Subcutaneous abdominal adipose tissue (tissue), 5 donors: ENCODE results near the gene NINJ2.
"Not testable (repeated sequence)": the region's sequence is repeated elsewhere in the genome, so short reads cannot be mapped to it uniquely, and the experiment has no call there.

Source experiments
- H3K27ac ChIP-seq: one replicate; pipeline ENCODE4 v1.7.0; 2013; ENCODE audit warnings: low read depth, mild to moderate bottlenecking, inconsistent platforms, low read length, moderate library complexity
- H3K27me3 ChIP-seq, 5 donors: one replicate each; pipeline ENCODE4 v1.7.0; 2013; ENCODE audit warnings: low read length in 5 of 5, inconsistent platforms in 1 of 5; ENCODE audit not compliant: control insufficient read depth in 5 of 5, insufficient read depth in 4 of 5
- H3K36me3 ChIP-seq, 5 donors: one replicate each; pipeline ENCODE4 v1.7.0; 2013; ENCODE audit warnings: low read length in 5 of 5; ENCODE audit not compliant: control insufficient read depth in 5 of 5, insufficient read depth in 5 of 5
- H3K4me1 ChIP-seq, 5 donors: one replicate each; pipeline ENCODE4 v1.7.0; 2013; ENCODE audit warnings: low read length in 5 of 5, mild to moderate bottlenecking in 3 of 5, moderate library complexity in 1 of 5; ENCODE audit not compliant: control insufficient read depth in 5 of 5, insufficient read depth in 5 of 5
- H3K4me3 ChIP-seq, 5 donors: one replicate each; pipeline ENCODE4 v1.7.0; 2013; ENCODE audit warnings: low read length in 5 of 5, low read depth in 1 of 5
- H3K9ac ChIP-seq, 5 donors: one replicate each; pipeline ENCODE4 v1.7.0; 2013; ENCODE audit warnings: low read length in 5 of 5, mild to moderate bottlenecking in 4 of 5, moderate library complexity in 3 of 5
- H3K9me3 ChIP-seq, 5 donors: one replicate each; pipeline ENCODE4 v1.7.0; 2013; ENCODE audit warnings: low read length in 5 of 5; ENCODE audit not compliant: control insufficient read depth in 5 of 5
- donor health status: healthy.
- donor health status: healthy.
- donor health status: healthy.
- donor health status: healthy.
- donor health status: healthy.

Gene NINJ2

GRCh38 chr12:632102-632696 is 31.0 kb downstream of the NINJ2 start:
- Histone ChIP-seq H3K4me1 (peaks cover 7 to 50% (median 38%) of the 10 kb centered on the region in 5 donors), H3K9ac (peak overlapping the region in 3 of 5 donors; percentile 26 to 58 (median 32)), H3K27me3 (no peaks in the 10 kb centered on the region), H3K9me3 (no peaks in the 10 kb centered on the region), H3K36me3 (no peaks in the 10 kb centered on the region), H3K4me3 (peak overlapping the region in 3 of 5 donors; percentile 5 to 20 (median 19)), H3K27ac (peak overlapping the region; percentile 86)

GRCh38 chr12:630656-631632 is 32.3 kb downstream of the NINJ2 start:
- H3K27ac ChIP-seq: peak overlapping the region; percentile 86
- peak overlapping the region in 2 of 5 donors; percentile 68 to 69 for H3K9ac ChIP-seq
- no peaks in the 10 kb centered on the region for H3K27me3 ChIP-seq
- no peaks in the 10 kb centered on the region for H3K9me3 ChIP-seq
- H3K4me1 ChIP-seq: peaks cover 7 to 50% (median 38%) of the 10 kb centered on the region in 5 donors
- H3K36me3 ChIP-seq: no peaks in the 10 kb centered on the region
- peak overlapping the region in 4 of 5 donors; percentile 33 to 70 (median 50) for H3K4me3 ChIP-seq

- not testable (repeated sequence) for H3K9me3 ChIP-seq, H3K36me3 ChIP-seq, H3K9ac ChIP-seq, H3K27me3 ChIP-seq, H3K4me3 ChIP-seq
- Histone ChIP-seq H3K4me1 (peaks cover 7 to 52% (median 37%) of the 10 kb centered on the region in 5 donors), H3K27ac (peak overlapping the region; percentile 41)
Measured at GRCh38 chr12:628742-629078, 34.5 kb downstream of the NINJ2 start.

GRCh38 chr12:627863-628741 is 35.1 kb downstream of the NINJ2 start:
- Histone ChIP-seq H3K4me3 (no peak overlapping the region), H3K27ac (peak overlapping the region; percentile 55), H3K9ac (peak overlapping the region in 1 of 5 donors; percentile 21), H3K27me3 (no peaks in the 10 kb centered on the region), H3K36me3 (no peaks in the 10 kb centered on the region), H3K9me3 (no peaks in the 10 kb centered on the region), H3K4me1 (peaks cover 7 to 54% (median 31%) of the 10 kb centered on the region in 5 donors)

- H3K4me3 ChIP-seq: no peak overlapping the region
- H3K9me3 ChIP-seq: no peaks in the 10 kb centered on the region
- H3K27me3 ChIP-seq: no peaks in the 10 kb centered on the region
- H3K4me1 ChIP-seq: peaks cover 4 to 52% (median 23%) of the 10 kb centered on the region in 5 donors
- no peaks in the 10 kb centered on the region for H3K36me3 ChIP-seq
- no peak overlapping the region for H3K9ac ChIP-seq
- no peak overlapping the region for H3K27ac ChIP-seq
Measured at GRCh38 chr12:627285-627684, 36.0 kb downstream of the NINJ2 start.

- Histone ChIP-seq H3K9ac (no peak overlapping the region), H3K4me1 (peaks cover 2 to 45% (median 13%) of the 10 kb centered on the region in 5 donors)
Measured at GRCh38 chr12:625998-626397, 37.2 kb downstream of the NINJ2 start.

GRCh38 chr12:623865-624372 is 39.3 kb downstream of the NINJ2 start:
- H3K36me3 ChIP-seq: no peaks in the 10 kb centered on the region
- H3K27ac ChIP-seq: no peak overlapping the region
- H3K9ac ChIP-seq: no peak overlapping the region
- H3K4me1 ChIP-seq: peaks cover 2 to 32% (median 9%) of the 10 kb centered on the region in 5 donors
- no peak overlapping the region for H3K4me3 ChIP-seq
- H3K27me3 ChIP-seq: no peaks in the 10 kb centered on the region
- no peaks in the 10 kb centered on the region for H3K9me3 ChIP-seq

More at GRCh38 chr12:625998-626397, 37.2 kb downstream of the NINJ2 start:
- Histone ChIP-seq H3K27me3 (no peaks in the 10 kb centered on the region), H3K27ac (no peak overlapping the region), H3K9me3 (no peaks in the 10 kb centered on the region), H3K36me3 (no peaks in the 10 kb centered on the region), H3K4me3 (no peak overlapping the region)

- H3K27me3 ChIP-seq: no peaks in the 10 kb centered on the region
- peak overlapping the region; percentile 59 for H3K27ac ChIP-seq
- peaks cover 2 to 27% (median 9%) of the 10 kb centered on the region in 5 donors for H3K4me1 ChIP-seq
- H3K9ac ChIP-seq: peak overlapping the region in 1 of 5 donors; percentile 39
- H3K9me3 ChIP-seq: no peaks in the 10 kb centered on the region
- no peaks in the 10 kb centered on the region for H3K36me3 ChIP-seq
- no peak overlapping the region for H3K4me3 ChIP-seq
Measured at GRCh38 chr12:623172-623864, 39.9 kb downstream of the NINJ2 start.

GRCh38 chr12:622416-622815 is 40.8 kb downstream of the NINJ2 start:
- H3K36me3 ChIP-seq: no peaks in the 10 kb centered on the region
- H3K4me3 ChIP-seq: no peak overlapping the region
- peak overlapping the region in 1 of 5 donors; percentile 39 for H3K9ac ChIP-seq
- H3K27ac ChIP-seq: peak overlapping the region; percentile 59
- H3K4me1 ChIP-seq: peaks cover 3 to 25% (median 7%) of the 10 kb centered on the region in 5 donors
- H3K27me3 ChIP-seq: no peaks in the 10 kb centered on the region
- no peaks in the 10 kb centered on the region for H3K9me3 ChIP-seq
